M059J (cell line): ENCODE measurements around the gene LRRTM4. TPM values are rescaled to one million over a fixed set of nuclear protein-coding genes. Genes with fewer than 3 reads are reported as not detected.
A peak's percentile ranks its signal among the peaks of the same experiment; 100 is the strongest.
"Not testable (repeated sequence)": the region's sequence is repeated elsewhere in the genome, so short reads cannot be mapped to it uniquely, and the experiment has no call there.

Experiments used
- DNase-seq: peaks from one replicate; pipeline ENCODE4 v3.0.0-alpha.2; 2012; ENCODE audit warnings: low read depth
- total RNA-seq: library from RNA; depleted of rRNA; stranded (reverse); fragments of >200 nt; shearing (Covaris generic); gene quantifications from 2 replicates; pipeline ENCODE4 v1.2.3, GENCODE V29; 2014

The LRRTM4 gene
- total RNA-seq, 1 experiment from 2014 or later = 0.07 TPM

- no peak for DNase-seq
These were observed 436.1 kb downstream of the LRRTM4 start for GRCh38 chr2:77086051-77086450.

- DNase-seq = no peak
These were observed 436.6 kb downstream of the LRRTM4 start for GRCh38 chr2:77085561-77085960.

- no peak for DNase-seq
These were observed 440.6 kb downstream of the LRRTM4 start for GRCh38 chr2:77081597-77081996.

- DNase-seq = no peak
These were observed 457.9 kb downstream of the LRRTM4 start for GRCh38 chr2:77064324-77064723.

GRCh38 chr2:77054938-77055337 lies 467.2 kb downstream of the LRRTM4 start:
- DNase-seq = no peak

- no peak for DNase-seq
These were observed 475.8 kb downstream of the LRRTM4 start for GRCh38 chr2:77046339-77046738.

GRCh38 chr2:77045456-77045855 lies 476.7 kb downstream of the LRRTM4 start:
- DNase-seq = not testable (repeated sequence)

- no peak for DNase-seq
These were observed 487.7 kb downstream of the LRRTM4 start for GRCh38 chr2:77034445-77034844.

- not testable (repeated sequence) for DNase-seq
These were observed 492.9 kb downstream of the LRRTM4 start for GRCh38 chr2:77029237-77029636.

GRCh38 chr2:77028032-77028600 lies 494.1 kb downstream of the LRRTM4 start:
- no peak for DNase-seq

- DNase-seq = no peak
These were observed 496.5 kb downstream of the LRRTM4 start for GRCh38 chr2:77025714-77026113.

GRCh38 chr2:77021161-77021560 lies 501.0 kb downstream of the LRRTM4 start:
- DNase-seq = no peak

GRCh38 chr2:77018219-77018618 lies 504.0 kb downstream of the LRRTM4 start:
- DNase-seq = no peak

- DNase-seq = no peak
These were observed 504.8 kb downstream of the LRRTM4 start for GRCh38 chr2:77017355-77017745.

GRCh38 chr2:77016443-77017354 lies 505.5 kb downstream of the LRRTM4 start:
- no peak for DNase-seq

- no peak for DNase-seq
These were observed 508.2 kb downstream of the LRRTM4 start for GRCh38 chr2:77013953-77014352.

- DNase-seq = no peak
These were observed 508.7 kb downstream of the LRRTM4 start for GRCh38 chr2:77013457-77013856.

GRCh38 chr2:77009307-77009706 lies 512.9 kb downstream of the LRRTM4 start:
- peak; percentile 4 for DNase-seq

GRCh38 chr2:77008853-77009252 lies 513.3 kb downstream of the LRRTM4 start:
- no peak for DNase-seq

GRCh38 chr2:77007686-77008085 lies 514.5 kb downstream of the LRRTM4 start:
- DNase-seq = no peak

GRCh38 chr2:77005522-77005921 lies 516.7 kb downstream of the LRRTM4 start:
- no peak for DNase-seq

- DNase-seq = no peak
These were observed 520.3 kb downstream of the LRRTM4 start for GRCh38 chr2:77001895-77002294.

- no peak for DNase-seq
These were observed 523.5 kb downstream of the LRRTM4 start for GRCh38 chr2:76998704-76999103.
